AG04450 (cell line): ENCODE measurements around the gene ROCK2. TPM values are rescaled to one million over a fixed set of nuclear protein-coding genes. Genes with fewer than 3 reads are reported as not detected.

Source experiments
- CTCF ChIA-PET: fragments of 300-600, 350-600 bp; formaldehyde crosslinking; extraction: SDS; loops from one replicate; lab custom pipeline; 2022; ENCODE audit warnings: antibody characterized with exemption, inconsistent platforms; lab: Charles Lee
- POLR2A ChIA-PET: fragments of 350-600 bp; formaldehyde crosslinking; extraction: SDS; loops from one replicate; lab custom pipeline; 2021; ENCODE audit warnings: antibody characterized with exemption, inconsistent platforms; lab: Yijun Ruan, JAX
- DNase-seq: peaks from one replicate; pipeline ENCODE4 v3.0.0-alpha.2; 2011; ENCODE audit warnings: low read depth, low spot score
- H3K27ac ChIP-seq: one replicate; pipeline ENCODE4 v1.5.1; 2012; ENCODE audit warnings: low read depth, low read length, control low read depth
- H3K27me3 ChIP-seq: one replicate; pipeline ENCODE4 v1.6.0; 2012; ENCODE audit warnings: low read length; ENCODE audit not compliant: control insufficient read depth, insufficient read depth
- H3K4me3 ChIP-seq: 2 replicates; pipeline ENCODE4 v1.5.1; 2011; ENCODE audit warnings: mild to moderate bottlenecking, low read depth, low read length, control low read depth
- H3K9me3 ChIP-seq: 2 replicates; pipeline ENCODE4 v1.5.1; 2012; ENCODE audit warnings: low read length; ENCODE audit not compliant: control insufficient read depth, insufficient read depth
- polyA plus RNA-seq: library from polyadenylated mRNA; depleted of rRNA; stranded (reverse); fragments of >200 nt; gene quantifications from 2 replicates; pipeline ENCODE4 v1.2.3, GENCODE V29; 2011
- TF ChIP-seq, protein P1 (sequence below): IDR thresholded peaks from 2 replicates; pipeline ENCODE4 v1.5.1; 2011; ENCODE audit warnings: low read depth, low read length, control low read depth, inconsistent platforms

Gene ROCK2
- polyA plus RNA-seq, 1 experiment, result 28.2 TPM

DNA sequence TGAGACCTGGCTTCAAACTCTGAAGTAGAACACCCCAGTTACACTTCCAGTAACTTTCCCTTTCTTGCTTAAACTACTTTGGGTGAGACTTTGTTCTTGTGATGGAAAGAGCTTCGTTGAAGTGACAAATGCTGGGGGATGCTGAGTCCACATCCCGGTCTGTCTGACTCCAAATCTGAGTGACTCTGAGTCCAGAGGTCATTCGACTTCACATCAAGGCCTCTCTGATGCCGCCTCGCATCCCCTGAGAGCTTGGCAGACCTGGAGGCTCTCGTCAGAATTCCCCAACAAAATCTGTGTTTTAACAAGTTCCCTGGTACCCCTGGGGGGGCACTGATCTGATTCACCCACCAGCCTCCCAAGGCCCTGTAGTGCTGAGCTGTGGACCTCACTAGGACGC lies 31.6 kb upstream of the ROCK2 start:
- no peak for DNase-seq
- H3K9me3 ChIP-seq, result no peaks in the 10 kb centered on the region
- no peak overlapping the region for H3K27ac ChIP-seq
- ChIA-PET POLR2A (interaction anchor here (0.6 kb wide), 1 partner anchor 221 kb away, joined by 3 read pairs; the partner anchor contains the start of gene SLC66A3), CTCF (interaction anchor here (0.7 kb wide), 1 partner anchor 128 kb away, joined by 3 read pairs; no protein-coding TSS in a partner anchor)
- TF ChIP-seq, protein P1, sequence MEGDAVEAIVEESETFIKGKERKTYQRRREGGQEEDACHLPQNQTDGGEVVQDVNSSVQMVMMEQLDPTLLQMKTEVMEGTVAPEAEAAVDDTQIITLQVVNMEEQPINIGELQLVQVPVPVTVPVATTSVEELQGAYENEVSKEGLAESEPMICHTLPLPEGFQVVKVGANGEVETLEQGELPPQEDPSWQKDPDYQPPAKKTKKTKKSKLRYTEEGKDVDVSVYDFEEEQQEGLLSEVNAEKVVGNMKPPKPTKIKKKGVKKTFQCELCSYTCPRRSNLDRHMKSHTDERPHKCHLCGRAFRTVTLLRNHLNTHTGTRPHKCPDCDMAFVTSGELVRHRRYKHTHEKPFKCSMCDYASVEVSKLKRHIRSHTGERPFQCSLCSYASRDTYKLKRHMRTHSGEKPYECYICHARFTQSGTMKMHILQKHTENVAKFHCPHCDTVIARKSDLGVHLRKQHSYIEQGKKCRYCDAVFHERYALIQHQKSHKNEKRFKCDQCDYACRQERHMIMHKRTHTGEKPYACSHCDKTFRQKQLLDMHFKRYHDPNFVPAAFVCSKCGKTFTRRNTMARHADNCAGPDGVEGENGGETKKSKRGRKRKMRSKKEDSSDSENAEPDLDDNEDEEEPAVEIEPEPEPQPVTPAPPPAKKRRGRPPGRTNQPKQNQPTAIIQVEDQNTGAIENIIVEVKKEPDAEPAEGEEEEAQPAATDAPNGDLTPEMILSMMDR, result no peak
- no peak overlapping the region for H3K4me3 ChIP-seq
- no peaks in the 10 kb centered on the region for H3K27me3 ChIP-seq

GRCh38 chr2:11375689-11376027 lies 31.2 kb upstream of the ROCK2 start:
- no peaks in the 10 kb centered on the region for H3K27me3 ChIP-seq
- TF ChIP-seq, protein P1, result no peak
- no peak overlapping the region for H3K4me3 ChIP-seq
- DNase-seq, result no peak
- ChIA-PET POLR2A (no interaction called here), CTCF (no interaction called here)
- no peaks in the 10 kb centered on the region for H3K9me3 ChIP-seq
- no peak overlapping the region for H3K27ac ChIP-seq

GRCh38 chr2:11375025-11375688 lies 30.7 kb upstream of the ROCK2 start:
- DNase-seq, result no peak

DNA sequence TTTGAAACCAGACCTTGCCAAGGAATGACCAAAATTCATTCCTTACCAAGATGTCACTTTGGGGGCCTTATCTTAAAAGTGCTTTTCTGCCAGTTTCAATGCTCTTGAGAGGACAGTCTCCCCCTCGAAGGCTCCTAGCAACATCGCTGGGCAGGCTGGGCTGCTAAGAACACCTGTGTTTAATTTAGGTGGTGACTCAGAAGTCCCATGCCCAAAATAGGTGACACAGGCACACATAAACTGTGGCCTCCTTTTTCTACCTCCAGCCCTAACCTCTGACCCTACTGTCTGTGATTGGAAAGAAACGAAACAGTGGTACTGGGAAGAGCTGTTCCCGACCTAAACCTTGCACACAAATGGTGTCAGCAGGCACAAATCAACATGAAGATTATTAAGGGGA lies 28.7 kb upstream of the ROCK2 start:
- ChIA-PET CTCF (no interaction called here), POLR2A (interaction anchor here (2.3 kb wide), 1 partner anchor 28 kb away, joined by 46 read pairs; the partner anchor contains the start of gene ROCK2)
- no peak for DNase-seq
- Histone ChIP-seq H3K4me3 (no peak overlapping the region), H3K27me3 (no peaks in the 10 kb centered on the region), H3K27ac (no peak overlapping the region), H3K9me3 (no peaks in the 10 kb centered on the region)
- TF ChIP-seq, protein P1, result no peak

More at GRCh38 chr2:11375025-11375688, 30.7 kb upstream of the ROCK2 start:
- no peaks in the 10 kb centered on the region for H3K9me3 ChIP-seq
- peak overlapping the region; percentile 99 for H3K27ac ChIP-seq
- CTCF ChIA-PET, result interaction anchor here (1.2 kb wide), 2 partner anchors 12 to 21 kb away, joined by 3 to 7 read pairs; no protein-coding TSS in a partner anchor
- H3K4me3 ChIP-seq, result peak overlapping the region; percentile 53; the same call in 1 of the 2 replicates
- TF ChIP-seq, protein P1, result no peak
- H3K27me3 ChIP-seq, result no peaks in the 10 kb centered on the region
- POLR2A ChIA-PET, result interaction anchor here (0.5 to 2.3 kb wide), 14 partner anchors 10 to 243 kb away, joined by 3 to 46 read pairs (median 4); partner anchors contain the start of genes ROCK2 and SLC66A3
